ENCODE data around the gene PDE7B.

Gene PDE7B

GRCh38 chr6:136117081-136117480 is 265.6 kb downstream of the PDE7B start:
- no peak for DNase-seq (ENCODE audit: low read depth in 1 of 2, low spot score in 1 of 2)
- H3K4me3 ChIP-seq (replicated peaks; ENCODE audit: insufficient read depth, low read length) = no peak overlapping the region
- peaks cover 4% of the 10 kb centered on the region for H3K27me3 ChIP-seq (ENCODE audit: insufficient read depth, poor library complexity, severe bottlenecking)
- no peak overlapping the region for H3K27ac ChIP-seq (replicated peaks)
- TF ChIP-seq GABPA (IDR thresholded peaks at IDR 0.05; ENCODE audit: low read depth) = no peak
- TF ChIP-seq REST (IDR thresholded peaks at IDR 0.05; ENCODE audit: insufficient replicate concordance, low read depth) = no peak
- TF ChIP-seq SPI1 (IDR thresholded peaks at IDR 0.05; ENCODE audit: borderline replicate concordance, low read depth) = no peak
- TF ChIP-seq CTCF (IDR thresholded peaks at IDR 0.05; ENCODE audit: insufficient read depth, low read length) = no peak
- no peak for TF ChIP-seq POLR2AphosphoS5 (IDR thresholded peaks at IDR 0.05; ENCODE audit: low read depth)

GRCh38 chr6:136118787-136119186 is 267.3 kb downstream of the PDE7B start:
- peaks cover 4% of the 10 kb centered on the region for H3K27me3 ChIP-seq (ENCODE audit: insufficient read depth, poor library complexity, severe bottlenecking)
- H3K27ac ChIP-seq (replicated peaks) = no peak overlapping the region
- no peak for DNase-seq (ENCODE audit: low read depth in 1 of 2, low spot score in 1 of 2)
- TF ChIP-seq GABPA (IDR thresholded peaks at IDR 0.05; ENCODE audit: low read depth) (no peak), POLR2AphosphoS5 (IDR thresholded peaks at IDR 0.05; ENCODE audit: low read depth) (no peak), REST (IDR thresholded peaks at IDR 0.05; ENCODE audit: insufficient replicate concordance, low read depth) (no peak), SPI1 (IDR thresholded peaks at IDR 0.05; ENCODE audit: borderline replicate concordance, low read depth) (no peak), CTCF (IDR thresholded peaks at IDR 0.05; ENCODE audit: insufficient read depth, low read length) (no peak)
- no peak overlapping the region for H3K4me3 ChIP-seq (replicated peaks; ENCODE audit: insufficient read depth, low read length)

GRCh38 chr6:136123468-136123867 is 272.0 kb downstream of the PDE7B start:
- Histone ChIP-seq H3K27ac (replicated peaks) (no peak overlapping the region), H3K27me3 (ENCODE audit: insufficient read depth, poor library complexity, severe bottlenecking) (peaks cover 2% of the 10 kb centered on the region), H3K4me3 (replicated peaks; ENCODE audit: insufficient read depth, low read length) (no peak overlapping the region)
- DNase-seq (ENCODE audit: low read depth in 1 of 2, low spot score in 1 of 2) = no peak
- no peak for TF ChIP-seq CTCF (IDR thresholded peaks at IDR 0.05; ENCODE audit: insufficient read depth, low read length)
- TF ChIP-seq POLR2AphosphoS5 (IDR thresholded peaks at IDR 0.05; ENCODE audit: low read depth) = no peak
- no peak for TF ChIP-seq GABPA (IDR thresholded peaks at IDR 0.05; ENCODE audit: low read depth)
- no peak for TF ChIP-seq SPI1 (IDR thresholded peaks at IDR 0.05; ENCODE audit: borderline replicate concordance, low read depth)
- no peak for TF ChIP-seq REST (IDR thresholded peaks at IDR 0.05; ENCODE audit: insufficient replicate concordance, low read depth)
